KBM-7 (cell line): ENCODE data around the gene PLCH2.

Source experiments
- DNase-seq: peaks from one replicate; pipeline ENCODE4 v3.0.0-alpha.2; 2015
- in situ Hi-C: fragments of 300-500 bp; cut with MboI; formaldehyde crosslinking; loops from 2 replicates; pipeline ENCODE4 v1.14.3; 2020; ENCODE audit warnings: low sequenced_read_pairs, low pct_unique_long_range_greater_than_20kb, mixed read lengths

The PLCH2 gene

GRCh38 chr1:2486558-2486957 is 10.5 kb downstream of the PLCH2 start:
- no peak for DNase-seq
- in situ Hi-C loops = no loop called here

- no peak for DNase-seq
- in situ Hi-C loops = no loop called here
These were observed 12.6 kb downstream of the PLCH2 start for GRCh38 chr1:2488688-2489087.

- in situ Hi-C loops = no loop called here
These were observed 13.5 kb downstream of the PLCH2 start for GRCh38 chr1:2489615-2490014.

DNA sequence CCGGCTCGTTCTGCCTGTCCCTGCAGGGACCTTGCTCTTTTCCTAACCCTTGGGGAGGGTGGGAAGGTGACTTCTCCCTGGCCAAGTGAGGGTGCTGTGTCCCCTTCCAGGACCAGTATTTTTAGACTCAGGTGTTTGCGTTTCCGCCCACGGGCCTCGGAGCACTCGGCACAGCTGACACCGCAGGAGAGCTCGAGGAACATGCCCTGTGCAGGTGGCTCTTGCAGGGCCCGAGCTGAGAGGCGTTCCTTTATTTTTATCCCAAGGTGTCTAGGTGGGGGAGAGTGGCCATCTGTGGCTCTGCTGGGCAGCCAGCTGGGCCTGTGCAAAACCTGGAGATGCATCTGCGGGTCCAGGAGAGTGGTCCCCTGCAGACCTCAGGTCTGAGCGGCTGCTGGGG is 16.0 kb downstream of the PLCH2 start:
- DNase-seq = no peak
- in situ Hi-C loops = no loop called here

More at GRCh38 chr1:2489615-2490014, 13.5 kb downstream of the PLCH2 start:
- DNase-seq = no peak

DNA sequence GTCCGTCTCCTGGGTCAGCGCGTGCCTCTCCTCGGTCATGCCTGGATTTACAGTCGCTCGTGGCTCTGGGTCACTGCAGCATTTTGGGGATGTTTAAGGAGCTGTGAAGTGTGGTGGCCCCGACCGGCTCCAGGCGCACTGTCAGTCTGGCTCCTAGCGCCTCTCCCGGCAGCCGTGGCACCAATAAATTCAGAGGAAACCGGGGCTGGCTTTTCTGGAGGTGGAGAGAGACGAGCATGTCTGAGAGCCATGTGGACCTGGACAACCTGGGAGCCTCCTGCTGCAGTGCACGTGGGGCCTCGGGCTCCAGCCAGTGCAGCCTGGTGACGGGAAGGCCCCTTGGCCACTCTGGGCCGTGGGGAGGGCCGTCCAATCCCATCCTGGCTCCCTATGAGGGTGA is 17.1 kb downstream of the PLCH2 start:
- in situ Hi-C loops = no loop called here
- DNase-seq = no peak

- DNase-seq = no peak
- in situ Hi-C loops = no loop called here
These were observed 17.7 kb downstream of the PLCH2 start for GRCh38 chr1:2493691-2494322.

GRCh38 chr1:2494323-2494693 is 18.2 kb downstream of the PLCH2 start:
- in situ Hi-C loops = no loop called here
- no peak for DNase-seq

GRCh38 chr1:2495026-2495425 is 18.9 kb downstream of the PLCH2 start:
- in situ Hi-C loops = no loop called here
- DNase-seq = no peak

GRCh38 chr1:2495546-2495945 is 19.5 kb downstream of the PLCH2 start:
- in situ Hi-C loops = no loop called here
- no peak for DNase-seq

DNA sequence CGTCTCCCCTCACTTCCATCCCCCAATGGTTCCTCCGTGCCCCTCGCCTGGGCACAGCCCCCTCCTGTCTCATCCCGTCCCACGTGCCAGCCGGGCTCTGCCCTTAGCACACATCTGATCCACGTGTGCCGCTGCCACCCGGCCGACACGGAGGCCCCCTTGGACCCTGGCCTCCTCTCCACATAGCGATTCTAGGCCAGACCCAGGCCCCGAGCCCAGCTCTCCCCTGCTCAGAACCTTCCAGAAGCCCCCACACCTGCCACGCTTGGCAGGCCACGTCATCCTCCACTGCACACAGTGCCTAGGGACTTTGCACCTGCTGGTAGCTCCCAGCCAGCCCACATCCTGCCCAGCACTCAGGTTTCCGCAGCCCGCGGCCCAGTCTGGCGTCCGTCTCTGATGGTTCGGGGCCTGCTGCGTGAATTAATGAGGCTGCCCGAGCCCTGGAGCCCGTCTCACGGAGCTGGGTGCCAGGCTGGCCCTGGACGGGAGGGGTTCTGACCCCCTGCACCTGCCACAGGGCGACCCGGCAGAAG is 20.1 kb downstream of the PLCH2 start:
- in situ Hi-C loops = no loop called here

DNA sequence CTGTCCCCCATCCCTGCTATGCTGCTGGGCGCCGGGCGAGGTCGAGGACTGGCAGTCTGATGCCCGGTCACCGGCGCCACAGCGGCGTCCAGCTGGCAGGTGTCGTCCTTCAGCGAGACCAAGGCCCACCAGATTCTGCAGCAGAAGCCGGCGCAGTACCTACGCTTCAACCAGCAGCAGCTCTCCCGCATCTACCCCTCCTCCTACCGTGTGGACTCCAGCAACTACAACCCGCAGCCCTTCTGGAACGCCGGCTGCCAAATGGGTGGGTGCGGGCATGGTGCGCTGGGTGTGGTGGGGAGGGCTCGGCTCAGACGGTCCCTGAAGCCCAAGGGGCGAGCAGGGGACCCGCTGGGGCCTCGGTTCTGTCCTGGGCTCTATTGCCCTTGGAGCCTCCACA is 20.7 kb downstream of the PLCH2 start:
- in situ Hi-C loops = no loop called here
- no peak for DNase-seq

More for the DNA sequence above, 20.1 kb downstream of the PLCH2 start:
- DNase-seq = no peak

DNA sequence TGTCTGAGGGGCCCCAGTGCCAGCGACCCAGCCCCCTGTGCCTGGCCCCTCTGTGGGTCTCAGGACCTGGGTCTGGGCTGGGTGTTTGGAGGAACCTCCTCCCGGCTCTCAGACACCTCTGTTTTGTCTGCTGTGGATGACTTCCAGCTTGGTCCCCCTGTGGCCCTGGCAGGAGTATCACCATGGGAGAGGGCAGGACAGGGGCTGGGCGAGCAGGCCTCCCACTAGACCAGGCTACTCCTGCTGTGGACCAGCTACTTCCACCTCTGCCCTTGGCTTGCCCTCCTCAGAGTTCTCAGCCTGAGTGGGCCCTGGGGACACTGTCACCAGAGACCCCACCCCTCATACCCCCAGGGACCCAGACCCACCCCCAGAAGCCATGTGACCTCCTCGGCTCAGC is 21.8 kb downstream of the PLCH2 start:
- no peak for DNase-seq

DNA sequence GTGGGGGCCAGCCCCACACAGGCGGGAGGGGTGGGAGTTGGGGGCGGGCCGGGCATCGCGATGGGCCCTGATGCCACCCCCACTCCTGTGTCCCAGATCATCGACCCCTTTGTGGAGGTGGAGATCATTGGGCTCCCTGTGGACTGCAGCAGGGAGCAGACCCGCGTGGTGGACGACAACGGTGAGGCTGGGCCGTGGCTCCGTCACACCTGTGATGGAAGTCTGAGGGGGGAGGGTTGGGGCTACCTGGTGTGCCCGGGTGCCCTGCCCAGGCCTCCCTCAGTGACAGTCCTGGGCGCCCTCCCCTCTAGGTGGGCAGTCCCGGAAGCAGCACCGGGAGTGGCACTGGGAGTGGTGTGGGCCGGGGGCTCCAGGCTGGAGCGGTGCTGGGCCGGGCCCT is 22.6 kb downstream of the PLCH2 start:
- DNase-seq = no peak
- in situ Hi-C loops = no loop called here

More for the DNA sequence above, 21.8 kb downstream of the PLCH2 start:
- in situ Hi-C loops = no loop called here

GRCh38 chr1:2499260-2499659 is 23.2 kb downstream of the PLCH2 start:
- in situ Hi-C loops = no loop called here
- no peak for DNase-seq

DNA sequence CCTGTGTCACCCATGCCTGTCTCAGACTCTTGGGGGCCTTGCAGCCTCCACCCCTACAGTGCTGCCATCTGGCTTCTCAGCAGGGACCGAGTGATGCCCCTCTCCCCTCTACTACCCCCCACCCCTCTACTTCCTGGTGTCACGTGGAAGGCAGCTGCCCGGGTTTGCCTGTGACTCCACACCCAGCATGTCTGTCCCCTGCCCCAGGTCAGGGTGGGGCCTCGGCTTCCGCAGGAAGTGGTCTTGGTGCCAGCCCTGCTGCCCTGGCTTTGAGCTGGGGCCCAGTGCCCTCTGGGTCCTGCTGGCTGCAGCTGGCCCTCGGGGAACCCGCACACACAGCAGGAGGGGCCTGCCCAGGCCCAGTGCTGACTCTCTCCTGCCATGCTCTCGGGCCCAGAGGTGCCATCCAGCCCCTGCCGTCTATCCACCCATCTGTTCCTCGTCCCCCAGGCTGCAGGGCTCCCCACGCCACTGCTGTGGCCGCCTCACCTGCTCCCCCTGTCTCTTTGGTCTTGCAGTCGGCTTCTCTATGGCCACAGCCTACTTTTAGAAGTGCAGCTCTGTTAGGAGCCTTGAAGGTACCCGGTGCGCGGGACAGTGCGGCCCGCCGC is 24.0 kb downstream of the PLCH2 start:
- in situ Hi-C loops = no loop called here
- DNase-seq = no peak

DNA sequence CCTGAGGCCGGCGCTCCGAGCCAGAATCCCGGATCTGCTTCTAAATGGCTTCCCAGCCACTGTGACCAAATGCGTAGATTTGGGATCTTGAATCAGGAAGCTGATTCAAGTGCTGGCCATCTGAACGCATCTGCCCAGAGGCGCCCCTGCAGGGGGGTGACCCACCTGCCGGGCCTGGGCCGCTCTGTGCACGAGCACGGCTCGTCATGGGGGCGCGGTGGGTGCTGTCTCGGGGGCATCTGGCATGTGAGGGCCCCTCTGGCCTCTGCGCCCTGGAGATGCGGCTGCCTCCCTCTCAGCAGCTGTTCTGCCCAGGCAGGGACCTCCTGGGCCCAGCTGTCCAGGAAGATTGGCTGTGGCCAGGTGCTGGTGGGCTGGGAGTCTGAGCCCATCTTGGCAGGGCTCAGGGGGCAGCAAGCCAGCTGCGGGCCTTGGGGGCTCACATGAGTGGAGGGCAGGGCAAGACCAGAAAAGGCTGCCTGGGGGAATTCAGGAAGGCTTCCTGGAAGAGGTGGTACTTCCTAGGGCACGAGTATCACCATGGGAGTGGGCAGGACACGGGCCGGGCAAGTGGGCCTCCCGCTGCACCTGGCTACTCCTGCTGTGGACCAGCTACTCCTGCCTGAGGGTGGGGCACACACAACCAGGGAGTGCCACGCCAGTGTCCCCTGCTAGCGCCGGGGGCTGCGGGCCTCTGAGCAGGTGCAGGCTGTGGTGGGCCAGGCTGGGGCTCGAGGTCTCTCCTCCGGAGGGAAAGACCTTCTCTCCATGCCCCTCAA is 25.1 kb downstream of the PLCH2 start:
- DNase-seq = no peak
- in situ Hi-C loops = no loop called here

- DNase-seq = no peak
These were observed 25.7 kb downstream of the PLCH2 start for GRCh38 chr1:2501820-2502119.

GRCh38 chr1:2502210-2502609 is 26.1 kb downstream of the PLCH2 start:
- no peak for DNase-seq

More at GRCh38 chr1:2501820-2502119, 25.7 kb downstream of the PLCH2 start:
- in situ Hi-C loops = no loop called here

GRCh38 chr1:2502661-2503553 is 26.8 kb downstream of the PLCH2 start:
- in situ Hi-C loops = no loop called here

More at GRCh38 chr1:2502210-2502609, 26.1 kb downstream of the PLCH2 start:
- in situ Hi-C loops = no loop called here

More at GRCh38 chr1:2502661-2503553, 26.8 kb downstream of the PLCH2 start:
- no peak for DNase-seq
